SK-MEL-5 (cell line): Measurements from ENCODE around the gene MTFR1L. TPM values are rescaled to one million over a fixed set of nuclear protein-coding genes. Genes with fewer than 3 reads are reported as not detected.

ENCODE experiments used
- DNase-seq: peaks from one replicate; pipeline ENCODE4 v3.0.0-alpha.2; 2016; ENCODE audit warnings: low read depth, low spot score
- in situ Hi-C: cut with HindIII; loops from 2 replicates; pipeline ENCODE4 v1.10.0; 2016; ENCODE audit warnings: low sequenced_read_pairs, high pct_unique_total_duplicates, low pct_unique_long_range_greater_than_20kb
- total RNA-seq: library from RNA; depleted of rRNA; stranded (reverse); fragments of >200 nt; shearing (Covaris generic); gene quantifications from 2 replicates; pipeline ENCODE4 v1.2.3, GENCODE V29; 2014

MTFR1L gene
- total RNA-seq, 1 experiment from 2014 or later, result 41.6 TPM

DNA sequence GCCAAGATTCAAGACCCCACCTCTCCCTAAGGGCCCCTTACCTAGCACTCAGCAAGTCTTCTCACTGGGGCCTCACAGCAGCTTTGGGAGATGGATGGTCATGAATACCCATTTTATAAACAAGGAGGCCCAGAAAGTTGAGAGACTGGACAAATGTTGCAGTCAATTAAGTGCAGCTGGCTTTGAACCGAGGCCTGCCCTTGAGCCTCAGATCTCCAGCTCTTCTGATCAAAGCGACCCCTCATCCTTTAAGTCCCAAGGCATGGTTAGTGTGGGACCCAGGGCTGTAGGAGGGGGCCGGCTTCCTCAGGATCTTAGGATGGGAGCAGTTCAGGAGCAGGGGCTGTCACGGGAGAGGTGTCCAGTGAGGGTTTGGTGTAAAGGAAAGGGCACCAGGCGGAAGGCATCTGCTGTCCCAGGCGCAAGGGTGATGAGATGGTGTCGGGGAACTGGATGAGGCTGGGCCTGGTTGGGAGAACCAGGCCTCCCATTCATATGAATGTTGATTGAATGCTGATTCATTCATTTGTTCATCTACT is 5.1 kb upstream of the MTFR1L start:
- in situ Hi-C loops, result no loop called here
- DNase-seq, result no peak

DNA sequence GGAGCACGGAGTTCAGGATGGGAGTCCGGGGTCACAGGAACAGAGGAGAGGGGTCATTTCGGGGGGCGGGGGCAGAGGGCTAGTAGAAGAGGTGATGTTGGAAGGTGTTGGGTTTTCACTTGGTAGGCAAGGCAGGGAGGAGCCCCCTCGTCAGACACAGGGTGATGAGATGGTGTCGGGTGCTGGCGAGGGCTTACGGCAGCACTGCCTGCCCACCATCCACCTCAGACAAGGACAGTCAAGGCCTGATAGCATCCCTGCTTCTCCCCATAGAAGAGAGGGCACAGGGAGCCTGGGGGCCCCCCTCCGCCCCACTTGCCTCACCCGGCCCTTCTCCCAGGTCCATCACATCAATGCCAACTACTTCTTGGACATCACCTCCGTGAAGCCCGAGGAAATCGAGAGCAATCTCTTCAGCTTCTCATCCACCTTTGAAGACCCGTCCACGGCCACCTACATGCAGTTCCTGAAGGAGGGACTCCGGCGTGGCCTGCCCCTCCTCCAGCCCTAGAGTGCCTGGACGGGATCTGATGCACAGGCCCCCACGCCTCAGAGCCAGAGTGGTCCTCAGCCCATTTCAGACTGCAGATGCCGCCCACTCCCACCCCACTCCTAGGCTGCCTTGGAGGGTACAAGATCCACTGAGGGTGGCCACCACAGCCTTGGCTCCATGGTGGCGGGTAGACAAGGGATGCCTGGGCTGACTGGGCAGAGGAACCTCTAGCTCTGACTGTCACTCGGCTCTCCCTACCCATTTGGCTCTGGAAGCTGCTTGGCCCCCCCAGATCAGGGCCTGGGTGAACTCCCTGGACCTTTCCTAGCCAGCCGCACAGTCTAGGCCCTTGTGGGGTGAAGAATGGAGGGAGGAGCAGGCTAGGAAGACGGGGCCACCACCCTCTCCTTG is 4.3 kb upstream of the MTFR1L start:
- no peak for DNase-seq
- in situ Hi-C loops, result no loop called here

DNA sequence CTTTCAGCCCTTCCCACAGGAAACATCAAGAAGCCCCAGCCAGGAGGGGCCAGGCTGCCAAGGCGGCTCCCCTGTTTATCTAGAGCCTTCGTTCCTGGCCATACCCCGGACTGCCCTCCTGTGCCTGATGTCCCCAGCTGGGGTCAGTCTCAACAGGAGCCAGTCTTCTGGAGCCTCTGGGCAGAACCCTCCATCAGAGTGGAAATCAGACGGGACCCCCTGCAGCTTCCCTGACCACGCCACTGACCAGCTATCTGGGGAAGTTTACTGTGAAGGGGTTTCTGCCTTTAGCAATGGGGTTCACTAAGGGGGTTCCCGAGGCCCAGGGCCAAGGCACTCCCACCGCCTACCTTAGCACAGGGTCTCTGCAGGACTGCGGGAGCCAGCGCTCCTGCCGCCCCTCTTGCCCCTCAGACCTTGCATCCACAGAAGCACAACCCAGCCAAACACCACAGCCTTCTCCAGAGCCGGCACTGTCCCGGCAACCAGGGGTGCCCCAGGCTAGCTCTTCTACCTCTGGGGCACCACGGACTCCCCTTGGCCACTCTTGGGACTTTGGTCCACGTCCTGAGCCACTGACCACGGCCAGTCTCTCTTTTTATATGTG is 3.5 kb upstream of the MTFR1L start:
- in situ Hi-C loops, result no loop called here
- no peak for DNase-seq

DNA sequence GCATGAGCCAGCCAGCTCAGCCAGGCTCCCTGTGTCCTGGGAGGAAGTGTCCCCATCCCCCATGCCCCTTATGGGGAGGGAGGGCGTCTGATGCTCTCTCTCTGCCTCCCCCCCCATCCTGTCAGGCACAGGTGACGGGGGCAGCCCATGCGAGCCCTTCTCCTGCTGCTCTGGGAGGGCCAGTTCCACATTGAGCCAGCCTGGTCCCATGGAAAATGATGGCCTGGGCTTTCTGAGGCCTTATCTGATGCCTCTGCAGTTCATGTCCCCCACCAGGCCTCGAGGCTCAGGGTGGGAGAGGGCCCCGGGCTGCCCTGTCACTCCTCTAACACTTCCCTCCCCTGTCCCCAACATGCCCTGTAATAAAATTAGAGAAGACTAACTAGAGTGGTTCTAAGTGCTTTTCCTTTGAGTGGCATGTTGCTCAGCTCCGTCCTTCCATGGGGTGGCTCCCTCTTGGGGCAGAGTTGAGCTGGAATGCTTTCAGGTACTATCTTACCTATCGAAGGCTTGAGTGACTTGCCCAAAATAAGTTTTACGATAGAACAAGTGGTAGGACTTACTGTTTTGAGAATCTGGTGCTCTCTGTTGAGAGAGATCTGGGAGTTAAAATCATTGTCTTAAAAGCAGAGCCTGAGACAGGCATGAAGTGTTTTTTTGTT is 1.8 kb upstream of the MTFR1L start:
- no peak for DNase-seq
- in situ Hi-C loops, result no loop called here

DNA sequence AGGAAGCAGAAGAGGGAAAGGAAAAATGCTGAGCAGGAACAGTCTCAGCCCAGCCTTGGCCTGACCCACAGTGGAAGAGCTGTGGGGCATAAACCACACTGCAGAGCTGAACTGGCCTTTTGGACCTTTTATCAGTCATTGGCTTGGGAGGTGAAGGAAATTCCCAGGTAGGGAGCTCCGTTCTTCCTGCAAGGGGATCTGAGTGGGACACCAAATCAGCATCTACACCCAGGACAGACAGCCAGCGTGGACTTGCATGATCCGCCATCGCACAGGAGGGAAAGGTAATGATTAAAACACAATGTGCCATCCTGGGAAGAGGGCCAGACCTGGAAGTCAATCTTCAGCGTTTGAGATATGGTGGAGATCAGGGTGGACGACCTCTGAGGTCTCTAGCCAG is 1.2 kb upstream of the MTFR1L start:
- in situ Hi-C loops, result no loop called here
- DNase-seq, result no peak

DNA sequence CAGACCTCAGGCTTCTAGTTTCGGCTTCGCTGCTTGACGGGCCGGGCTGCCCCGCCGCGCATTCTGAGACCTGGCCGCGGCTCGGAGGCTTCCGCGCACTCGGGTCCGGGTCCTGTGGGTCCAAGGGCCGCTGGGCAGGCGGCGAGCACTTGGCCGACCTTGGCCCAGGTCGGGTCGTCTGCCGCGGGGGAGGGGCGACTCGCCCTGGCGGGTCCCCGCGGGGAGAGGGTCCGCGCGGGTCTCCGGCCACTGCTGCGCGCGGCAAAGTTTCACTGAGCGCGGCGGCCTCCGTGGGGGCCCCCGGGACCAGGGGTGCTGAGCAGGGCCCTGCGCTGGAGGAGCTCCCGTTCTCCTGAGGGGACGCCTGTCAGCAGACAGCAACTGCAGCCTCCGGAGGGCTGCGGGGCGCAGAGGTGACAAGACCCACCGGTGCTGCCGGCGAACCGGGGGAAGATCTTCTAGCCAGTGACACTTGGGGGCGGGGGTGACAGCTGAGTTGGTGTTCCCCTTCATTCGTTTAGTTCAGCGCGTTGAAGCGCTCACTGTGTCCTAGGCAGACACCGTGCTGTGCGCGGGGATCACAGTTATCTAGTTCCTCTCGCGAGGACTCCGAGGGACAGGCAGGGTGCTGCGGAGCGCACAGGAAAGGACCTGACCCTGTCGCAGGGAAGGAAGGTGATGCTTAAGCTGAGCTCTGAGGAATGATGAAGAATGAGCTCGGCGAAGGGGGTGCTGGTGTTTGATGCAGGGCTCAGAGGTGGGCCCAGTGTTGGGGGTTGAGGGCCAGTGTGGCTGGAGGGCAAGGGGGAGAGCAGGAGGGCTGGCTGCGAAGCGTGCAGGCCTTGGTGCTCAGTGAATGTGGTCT is 725 bp downstream of the MTFR1L start:
- in situ Hi-C loops, result no loop called here

DNA sequence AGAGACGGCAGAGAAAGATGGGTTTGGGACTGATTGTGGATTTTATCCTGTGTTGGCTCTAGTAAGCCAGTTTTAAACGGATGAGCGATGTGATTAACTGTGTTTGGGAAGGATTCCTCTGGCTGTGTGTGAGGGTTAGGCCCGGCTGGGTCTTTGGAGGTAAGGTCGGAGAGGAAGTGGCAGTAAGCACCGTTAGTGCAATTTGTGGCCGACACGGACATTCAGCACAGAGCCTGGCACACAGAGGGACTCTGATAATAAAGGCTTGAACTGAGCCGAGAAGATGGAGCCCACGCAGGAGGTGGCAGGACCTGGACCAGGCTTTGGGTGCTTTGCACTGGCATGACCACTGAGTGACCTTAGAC is 1.3 kb downstream of the MTFR1L start:
- DNase-seq, result no peak
- in situ Hi-C loops, result no loop called here

More for the DNA sequence above, 725 bp downstream of the MTFR1L start:
- peak; percentile 37 for DNase-seq

DNA sequence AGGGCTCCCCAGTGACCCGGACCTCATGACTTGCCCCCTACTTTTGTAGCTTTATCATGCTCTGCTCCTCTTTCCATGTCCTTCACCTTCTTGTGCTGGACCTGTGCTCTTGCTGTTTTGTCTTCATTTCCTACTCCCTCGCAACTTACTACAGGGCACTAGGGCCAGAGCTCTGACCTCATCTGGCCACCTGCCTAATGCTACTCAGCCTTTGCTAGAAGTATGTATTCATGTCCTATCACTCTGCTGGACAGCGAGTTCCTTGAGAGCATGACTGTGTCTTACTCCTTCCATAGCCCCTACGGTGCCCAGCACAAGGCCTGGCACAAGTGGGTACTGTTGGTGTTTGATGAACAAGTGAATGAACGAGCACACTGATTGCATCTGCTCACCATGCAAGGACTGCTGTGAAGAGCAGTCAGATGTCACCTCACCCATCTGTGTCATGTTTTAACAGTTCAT is 1.9 kb downstream of the MTFR1L start:
- DNase-seq, result no peak
- in situ Hi-C loops, result no loop called here

DNA sequence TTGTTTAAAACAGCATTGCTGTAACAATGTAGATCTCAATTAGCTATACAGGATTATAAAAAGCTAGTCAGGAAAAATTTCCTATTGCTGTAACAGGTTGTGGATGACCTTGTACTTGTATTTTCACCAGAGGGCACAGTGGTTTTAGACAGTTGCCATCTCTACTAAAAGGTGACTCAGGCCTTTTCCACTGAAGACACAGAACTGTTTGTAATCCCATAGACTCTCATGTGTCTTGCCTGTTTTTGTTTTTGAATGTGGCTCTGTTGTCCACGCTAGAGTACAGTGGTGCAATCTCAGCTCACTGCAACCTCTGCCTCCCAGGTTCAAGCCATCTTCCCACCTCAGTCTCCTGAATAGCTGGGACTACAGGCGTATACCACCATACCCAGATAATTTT is 5.9 kb downstream of the MTFR1L start:
- in situ Hi-C loops, result no loop called here

DNA sequence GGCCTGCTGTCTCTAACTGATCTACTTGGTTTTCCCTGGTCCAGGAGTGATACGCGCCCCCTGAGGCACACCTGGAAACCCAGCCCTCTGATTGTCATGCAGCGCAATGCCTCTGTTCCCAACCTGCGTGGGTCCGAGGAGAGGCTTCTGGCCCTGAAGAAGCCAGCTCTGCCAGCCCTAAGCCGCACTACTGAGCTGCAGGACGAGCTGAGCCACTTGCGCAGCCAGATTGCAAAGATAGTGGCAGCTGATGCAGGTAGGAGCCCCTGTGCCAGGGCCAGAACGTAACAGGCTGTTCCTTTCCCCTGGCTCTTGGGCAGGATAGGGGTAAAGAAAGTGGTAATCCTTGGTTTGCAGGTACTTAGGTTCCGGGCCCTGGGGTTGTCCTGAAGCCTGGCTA is 6.8 kb downstream of the MTFR1L start:
- no peak for DNase-seq
- in situ Hi-C loops, result no loop called here

More for the DNA sequence above, 5.9 kb downstream of the MTFR1L start:
- DNase-seq, result peak; percentile 79

DNA sequence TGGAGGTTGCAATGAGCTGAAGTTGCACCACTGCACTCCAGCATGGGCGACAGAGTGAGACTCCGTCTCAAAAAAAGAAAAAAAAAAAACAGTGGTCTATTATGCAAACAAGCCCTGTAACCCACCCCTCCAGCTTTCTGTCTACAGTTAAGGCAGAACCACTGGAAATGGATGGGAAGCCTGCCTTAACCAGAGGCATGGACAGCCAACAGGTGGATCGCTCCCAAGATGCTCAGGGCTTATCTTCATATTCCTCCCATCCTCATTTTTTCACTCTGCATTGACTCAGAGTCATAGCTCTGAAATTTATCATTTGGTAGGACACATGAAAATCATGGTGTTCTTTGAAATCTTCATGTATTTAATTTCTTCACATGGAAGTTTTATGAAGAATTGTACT is 8.7 kb downstream of the MTFR1L start:
- in situ Hi-C loops, result no loop called here
- no peak for DNase-seq

DNA sequence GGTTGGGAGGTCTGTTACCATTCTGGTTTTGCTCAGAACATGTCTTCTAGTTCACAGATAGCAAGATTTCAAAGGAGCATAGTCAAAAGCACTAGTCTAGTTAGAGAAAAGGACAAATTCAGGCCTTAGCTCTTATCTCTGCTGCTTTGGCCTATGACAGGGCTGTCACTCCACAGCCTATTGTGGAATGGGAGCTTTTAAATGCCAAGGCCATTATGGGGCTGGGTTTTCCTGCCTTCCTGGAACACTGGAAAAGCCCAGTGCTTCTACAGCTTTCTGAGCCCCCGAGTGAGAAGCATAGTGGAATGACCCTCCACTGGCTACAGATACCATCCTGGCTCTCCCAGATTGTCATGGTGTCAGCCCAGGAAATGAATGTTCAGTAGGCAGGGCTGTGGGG is 9.3 kb downstream of the MTFR1L start:
- DNase-seq, result no peak
- in situ Hi-C loops, result no loop called here

DNA sequence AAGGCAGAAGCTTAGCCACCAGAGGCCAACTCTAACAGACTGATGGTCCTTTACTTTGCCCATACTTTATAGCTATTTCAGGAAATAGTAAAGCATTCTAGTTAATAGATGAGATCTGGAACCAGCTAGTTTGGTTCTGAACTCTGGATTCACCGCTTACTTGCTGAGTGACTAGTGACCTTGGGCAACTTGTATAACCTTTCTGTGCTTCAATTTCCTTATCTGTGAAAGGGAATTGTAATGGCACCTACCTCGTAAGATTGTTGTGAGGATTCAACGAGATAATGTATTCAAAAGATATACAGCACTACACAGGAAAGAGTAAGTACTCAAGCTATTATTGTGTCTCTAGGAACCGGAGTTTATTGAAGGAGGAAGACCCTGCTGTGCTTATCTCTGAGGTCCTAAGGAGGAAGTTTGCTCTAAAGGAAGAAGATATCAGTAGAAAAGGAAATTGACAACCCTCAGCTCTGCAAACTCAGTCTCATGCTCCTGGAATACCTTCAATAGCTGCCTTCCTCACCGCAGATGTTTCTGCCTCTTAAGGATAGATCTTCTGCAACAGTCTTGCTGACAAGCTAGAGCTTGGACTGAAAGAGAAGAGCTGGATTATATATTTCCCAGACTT is 11.9 kb downstream of the MTFR1L start:
- in situ Hi-C loops, result no loop called here

DNA sequence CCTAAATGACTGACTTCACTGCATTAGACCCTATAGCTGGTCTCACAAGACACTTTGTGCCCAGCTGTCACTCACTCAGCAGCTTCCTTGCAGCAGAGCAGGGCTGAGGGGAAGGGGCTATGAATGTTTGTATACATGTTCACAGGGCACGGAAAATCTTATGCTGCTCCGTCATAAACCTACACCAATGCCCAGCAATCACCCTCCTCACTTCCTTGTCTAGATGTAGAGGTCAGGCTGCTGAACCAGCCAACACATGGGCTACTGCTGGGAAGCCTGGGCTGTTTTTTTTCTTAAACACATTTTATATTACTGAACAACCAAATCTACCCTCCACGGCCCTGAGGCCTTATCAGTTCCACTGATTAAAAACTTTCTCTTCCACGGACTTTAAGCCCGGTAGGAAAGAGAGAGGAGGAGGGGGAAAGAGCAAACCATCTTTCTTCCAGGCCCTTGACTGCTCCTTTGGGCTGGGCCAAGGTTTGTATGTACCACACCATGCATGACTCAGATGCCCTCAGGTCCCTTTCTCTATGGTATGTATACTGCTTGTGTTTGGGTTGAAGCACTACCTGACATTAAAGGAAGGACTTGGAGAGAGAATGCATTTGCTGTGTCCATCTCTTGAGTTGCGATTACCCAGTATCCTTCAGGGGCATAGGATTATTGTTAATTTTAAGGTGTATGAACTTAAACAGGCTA is 12.7 kb downstream of the MTFR1L start:
- in situ Hi-C loops, result no loop called here
- DNase-seq, result no peak

More for the DNA sequence above, 11.9 kb downstream of the MTFR1L start:
- DNase-seq, result no peak

DNA sequence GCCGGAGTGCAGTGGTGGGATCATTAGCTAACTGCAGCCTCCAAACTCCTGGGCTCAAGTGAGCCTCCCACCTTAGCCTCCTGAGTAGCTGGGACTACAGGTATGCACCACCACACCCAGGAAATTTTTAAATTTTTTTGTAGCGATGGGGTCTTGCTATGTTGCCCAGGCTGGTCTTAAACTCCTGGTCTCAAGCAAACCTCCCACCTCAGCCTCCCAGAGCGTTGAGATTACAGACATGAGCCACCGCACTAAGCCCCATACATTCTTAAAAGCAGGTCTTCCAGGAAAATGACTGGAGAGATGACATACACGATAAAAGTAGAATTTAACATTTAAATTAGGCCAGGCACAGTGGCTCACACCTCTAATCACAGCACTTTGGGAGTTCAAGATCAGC is 13.4 kb downstream of the MTFR1L start:
- in situ Hi-C loops, result no loop called here
- no peak for DNase-seq

DNA sequence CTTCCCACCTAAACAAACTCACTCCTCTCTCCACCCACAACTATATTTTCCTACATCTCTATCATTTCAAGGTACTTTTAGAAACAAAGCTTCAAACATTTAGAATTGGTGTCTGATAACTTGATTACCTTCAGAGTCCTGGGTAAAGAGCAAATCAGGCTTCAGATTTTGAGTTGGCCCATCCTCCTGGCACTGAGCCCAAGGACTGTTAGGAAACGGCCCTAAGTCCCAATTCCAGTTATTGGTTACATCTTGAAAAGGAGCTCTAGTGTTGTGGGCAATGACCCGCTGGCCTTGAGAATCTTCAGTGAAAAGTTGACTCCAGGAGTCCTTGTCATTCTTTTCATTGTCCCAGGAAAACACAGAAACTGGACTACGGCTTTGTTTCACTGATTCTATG is 15.1 kb downstream of the MTFR1L start:
- in situ Hi-C loops, result no loop called here
- no peak for DNase-seq

DNA sequence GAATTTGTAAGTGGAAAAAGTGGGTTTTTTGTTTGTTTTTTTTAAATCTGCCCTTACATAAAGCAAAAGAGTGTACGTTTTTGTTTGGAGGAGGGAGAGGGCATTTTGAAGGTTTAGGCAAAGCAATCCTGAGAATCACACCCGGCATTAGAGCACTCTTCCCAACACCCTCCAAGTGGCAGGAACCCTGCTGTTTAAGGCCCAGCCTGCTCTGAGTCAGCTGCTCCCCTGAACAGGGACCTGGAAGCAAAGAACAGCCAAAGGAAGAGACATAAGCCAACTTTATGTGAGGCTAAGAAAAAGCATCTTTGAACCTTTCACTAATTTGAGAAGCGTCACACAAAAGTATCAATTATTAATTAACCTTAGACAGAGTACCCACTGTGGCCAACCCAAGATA is 16.9 kb downstream of the MTFR1L start:
- in situ Hi-C loops, result no loop called here
- DNase-seq, result no peak
